22Rv1 (cell line): ENCODE results near the gene POLR2L.

Experiments used
- CTCF ChIP-seq: fragments of 450-650 bp; IDR thresholded peaks from 2 replicates; pipeline ENCODE4 v1.5.1; 2017; ENCODE audit warnings: mild to moderate bottlenecking
- ZFX ChIP-seq: fragments of 450-650 bp; IDR thresholded peaks from 2 replicates; pipeline ENCODE4 v1.6.1; 2017; ENCODE audit warnings: antibody characterized with exemption, borderline replicate concordance

- TF ChIP-seq CTCF, result no peak
- no peak for TF ChIP-seq ZFX
These were observed 3.7 kb upstream of the POLR2L start for GRCh38 chr11:845872-846495.
